GM19397 (cell line): ENCODE measurements around the gene GPR155.
"Not testable (repeated sequence)": the region's sequence is repeated elsewhere in the genome, so short reads cannot be mapped to it uniquely, and the experiment has no call there.

Experiments
- ATAC-seq: cut with Tn5 transposase; IDR thresholded peaks from one replicate; pipeline ENCODE4 v1.9.1; 2021; ENCODE audit warnings: mild to moderate bottlenecking, moderate library complexity; ENCODE audit not compliant: unreplicated experiment

GPR155 gene

GRCh38 chr2:174439323-174439722 is 47.5 kb downstream of the GPR155 start:
- no peak for ATAC-seq

GRCh38 chr2:174438146-174438886 is 48.5 kb downstream of the GPR155 start:
- no peak for ATAC-seq

- no peak for ATAC-seq
Measured at GRCh38 chr2:174436351-174436750, 50.5 kb downstream of the GPR155 start.

GRCh38 chr2:174431902-174432301 is 54.9 kb downstream of the GPR155 start:
- no peak for ATAC-seq

- no peak for ATAC-seq
Measured at GRCh38 chr2:174430066-174430465, 56.8 kb downstream of the GPR155 start.

GRCh38 chr2:174428214-174428613 is 58.6 kb downstream of the GPR155 start:
- no peak for ATAC-seq

GRCh38 chr2:174412256-174412655 is 74.6 kb downstream of the GPR155 start:
- ATAC-seq = no peak

GRCh38 chr2:174410039-174410438 is 76.8 kb downstream of the GPR155 start:
- not testable (repeated sequence) for ATAC-seq

- ATAC-seq = no peak
Measured at GRCh38 chr2:174403628-174404027, 83.2 kb downstream of the GPR155 start.

GRCh38 chr2:174400853-174401252 is 86.0 kb downstream of the GPR155 start:
- no peak for ATAC-seq

GRCh38 chr2:174399171-174399570 is 87.7 kb downstream of the GPR155 start:
- ATAC-seq = no peak

GRCh38 chr2:174397773-174398172 is 89.1 kb downstream of the GPR155 start:
- no peak for ATAC-seq

- no peak for ATAC-seq
Measured at GRCh38 chr2:174395969-174396630, 90.7 kb downstream of the GPR155 start.

GRCh38 chr2:174395284-174395968 is 91.4 kb downstream of the GPR155 start, which contains the start of gene SCRN3:
TSS of gene SCRN3 (plus strand) at chr2:174395730. CDS start at chr2:174398284, 2,554 bp downstream.
- ATAC-seq = peak; percentile 96

GRCh38 chr2:174392706-174393105 is 94.1 kb downstream of the GPR155 start:
- ATAC-seq = no peak

- not testable (repeated sequence) for ATAC-seq
Measured at GRCh38 chr2:174390303-174390702, 96.5 kb downstream of the GPR155 start.

GRCh38 chr2:174389542-174389941 is 97.3 kb downstream of the GPR155 start:
- no peak for ATAC-seq

- ATAC-seq = not testable (repeated sequence)
Measured at GRCh38 chr2:174388706-174389105, 98.1 kb downstream of the GPR155 start.

GRCh38 chr2:174385201-174385600 is 101.6 kb downstream of the GPR155 start:
- ATAC-seq = no peak

- ATAC-seq = no peak
Measured at GRCh38 chr2:174383796-174384195, 103.0 kb downstream of the GPR155 start.
